ENCODE data around the gene SLC4A4.

The SLC4A4 gene

GRCh38 chr4:71608678-71609071 is 269.9 kb downstream of the SLC4A4 start:
- DNase-seq: no peak

GRCh38 chr4:71609167-71609566 is 270.3 kb downstream of the SLC4A4 start:
- no peak for DNase-seq

GRCh38 chr4:71609651-71610050 is 270.8 kb downstream of the SLC4A4 start:
- DNase-seq: no peak

DNA sequence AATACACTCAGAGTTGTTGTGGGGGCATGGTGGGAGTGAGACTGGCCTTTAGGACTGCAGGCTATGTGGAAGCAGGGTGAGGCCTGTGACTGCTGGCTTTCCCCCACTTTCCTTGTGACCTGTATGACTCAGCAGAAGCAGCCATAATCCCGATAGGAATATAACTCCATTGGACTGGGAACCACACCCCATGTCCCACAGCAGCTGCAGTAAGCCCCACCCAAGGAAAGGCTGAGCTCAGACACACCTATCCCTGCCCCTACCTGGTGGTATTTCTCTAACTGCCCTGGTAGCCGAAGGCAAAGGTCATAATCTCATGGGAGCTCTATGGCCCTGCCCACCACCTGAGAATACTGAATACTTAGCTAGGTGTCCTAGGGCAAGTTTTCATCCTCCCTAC is 275.8 kb downstream of the SLC4A4 start:
- no peak for DNase-seq

DNA sequence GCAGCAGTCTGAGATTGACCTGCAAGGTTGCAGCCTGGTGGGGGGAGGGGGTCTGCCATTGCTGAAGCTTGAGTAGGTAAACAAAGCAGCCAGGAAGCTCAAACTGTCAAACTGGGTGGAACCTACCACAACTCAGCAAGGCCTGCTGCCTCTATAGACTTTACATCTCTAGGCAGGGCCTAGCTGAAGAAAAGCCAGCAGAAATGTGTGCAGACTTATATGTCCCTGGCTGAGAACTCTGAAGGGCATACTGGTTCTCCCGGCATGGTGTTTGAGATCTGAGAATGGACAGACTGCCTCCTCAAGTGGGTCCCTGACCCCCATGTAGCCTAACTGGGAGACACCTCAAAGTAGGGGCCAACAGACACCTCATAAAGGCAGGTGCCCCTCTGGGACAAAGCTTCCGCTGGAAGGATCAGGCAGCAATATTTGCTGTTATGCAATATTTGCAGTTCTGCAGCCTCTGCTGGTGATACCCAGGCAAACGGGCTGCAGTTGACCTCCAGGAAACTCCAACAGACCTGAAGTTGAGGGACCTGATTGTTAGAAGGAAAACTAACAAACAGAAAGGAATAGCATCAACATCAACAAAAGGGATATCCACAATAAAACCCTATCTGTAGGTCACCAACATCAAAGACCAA is 277.5 kb downstream of the SLC4A4 start:
- DNase-seq: no peak
